Sigmoid colon (tissue), 7 donors: ENCODE data around the gene QRFP. TPM values are rescaled to one million over a fixed set of nuclear protein-coding genes. Genes with fewer than 3 reads are reported as not detected.

Source experiments
- DNase-seq: peaks from one replicate; pipeline ENCODE4 v3.0.0-alpha.2; 2019
- H3K27ac ChIP-seq, 4 donors: fragments of 200-600 bp; sonication (generic); one replicate each; pipeline ENCODE4 v1.5.1; 2016 to 2019; ENCODE audit warnings: mild to moderate bottlenecking in 1 of 4
- H3K27me3 ChIP-seq, 3 donors: fragments of 200-600 bp; sonication (generic); one replicate each; pipeline ENCODE4 v1.5.1; 2019; ENCODE audit warnings: mild to moderate bottlenecking in 1 of 3
- H3K36me3 ChIP-seq, 4 donors: fragments of 200-600 bp; sonication (generic); one replicate each; pipeline ENCODE4 v1.5.1; 2016 to 2019
- H3K4me1 ChIP-seq, 4 donors: fragments of 200-600 bp; sonication (generic); one replicate each; pipeline ENCODE4 v1.5.1; 2017 to 2019
- H3K4me3 ChIP-seq, 4 donors: fragments of 200-600 bp; sonication (generic); one replicate each; pipeline ENCODE4 v1.5.1; 2017 to 2019; ENCODE audit warnings: mild to moderate bottlenecking in 2 of 4, moderate library complexity in 1 of 4
- H3K9me3 ChIP-seq, 4 donors: fragments of 200-600 bp in 3 of 4; sonication (generic) in 3 of 4; one replicate each; pipeline versions ENCODE4 v1.5.1 to v1.6.1; 2013 to 2019
- CTCF ChIP-seq, 4 experiments: fragments of 450-650 bp in 3 of 4; fragments of 200-600 bp in 1 of 4; IDR thresholded peaks; one replicate each; pipeline ENCODE4 v1.5.1; 2016 to 2019; ENCODE audit warnings: antibody characterized with exemption in 4 of 4, mild to moderate bottlenecking in 3 of 4, moderate library complexity in 2 of 4
- EP300 ChIP-seq, 4 donors: sonication (generic); formaldehyde crosslinking; IDR thresholded peaks; one replicate each; pipeline ENCODE4 v1.6.1; 2017; ENCODE audit warnings: antibody characterized with exemption in 4 of 4
- POLR2A ChIP-seq, 2 donors: fragments of 450-650 bp; IDR thresholded peaks; one replicate each; pipeline ENCODE4 v1.6.1; 2016; ENCODE audit warnings: antibody characterized with exemption in 2 of 2, mild to moderate bottlenecking in 2 of 2, moderate library complexity in 2 of 2
- POLR2AphosphoS5 ChIP-seq, 4 donors: sonication (generic); formaldehyde crosslinking; IDR thresholded peaks; one replicate each; pipeline ENCODE4 v1.6.1; 2017; ENCODE audit warnings: antibody characterized with exemption in 4 of 4
- WGBS, 2 donors: extraction: QIAGEN DNeasy Blood & Tissue Kit; methylation state at CpG; one replicate each; pipeline ENCODE4 v1.1.7; 2013; 5-methylcytosine and 5-hydroxymethylcytosine counted together
- intact Hi-C: fragments of 100-400 bp; cut with DNase I; formaldehyde crosslinking; loops from one replicate; pipeline ENCODE4 v1.15.1; 2023
- polyA plus RNA-seq, 3 donors: library from polyadenylated mRNA; stranded (reverse); fragments of 200-250 nt; gene quantifications; one replicate each; pipeline ENCODE4 v1.2.3, GENCODE V29; 2013
- total RNA-seq, 4 donors: library from RNA; depleted of rRNA; stranded (reverse); fragments of >200 nt; gene quantifications; one replicate each; pipeline ENCODE4 v1.1.0, GENCODE V29; 2016
- donor health status: healthy with polysubstance abuse.
- donor health status: Bipolar disorder and iron deficiency.
- donor health status: healthy.

Gene QRFP
- total and polyA plus RNA-seq, 7 donors: 0.20 TPM; not detected in 6

GRCh38 chr9:130882696-130883225 lies 13.9 kb downstream of the QRFP start:
- TF ChIP-seq POLR2A (IDR thresholded peaks at IDR 0.05) (no peak), EP300 (IDR thresholded peaks at IDR 0.05) (no peak), POLR2AphosphoS5 (IDR thresholded peaks at IDR 0.05) (peak in 1 of 4 donors; percentile 20)
- WGBS, 2 donors: 64 to 87% methylated on average over 15 of the region's 15 CpGs
- peaks cover 71 to 100% (median 91%) of the 10 kb centered on the region in 4 donors for H3K36me3 ChIP-seq
- intact Hi-C loops: loop anchor here (10.0 kb wide), 1 partner anchor 162 kb away; no protein-coding TSS in a partner anchor
- H3K4me1 ChIP-seq: peaks cover 0 to 37% (median 35%) of the 10 kb centered on the region in 4 donors
- H3K27ac ChIP-seq: no peak overlapping the region
- DNase-seq: peak; percentile 58
- H3K27me3 ChIP-seq: no peaks in the 10 kb centered on the region
- H3K4me3 ChIP-seq: no peak overlapping the region
- no peaks in the 10 kb centered on the region for H3K9me3 ChIP-seq

GRCh38 chr9:130881516-130881915 lies 15.1 kb downstream of the QRFP start:
- intact Hi-C loops: loop anchor here (10.0 kb wide), 1 partner anchor 163 kb away; no protein-coding TSS in a partner anchor
- Histone ChIP-seq H3K27me3 (no peaks in the 10 kb centered on the region), H3K27ac (no peak overlapping the region), H3K4me3 (no peak overlapping the region), H3K9me3 (no peaks in the 10 kb centered on the region), H3K36me3 (peaks cover 64 to 100% (median 83%) of the 10 kb centered on the region in 4 donors), H3K4me1 (peaks cover 0 to 25% (median 23%) of the 10 kb centered on the region in 4 donors)
- 83 to 91% methylated on average over 6 of the region's 6 CpGs for WGBS, 2 donors
- DNase-seq: no peak
- no peak for TF ChIP-seq CTCF (IDR thresholded peaks at IDR 0.05)
- TF ChIP-seq POLR2A (IDR thresholded peaks at IDR 0.05): no peak
- TF ChIP-seq POLR2AphosphoS5 (IDR thresholded peaks at IDR 0.05): no peak
- no peak for TF ChIP-seq EP300 (IDR thresholded peaks at IDR 0.05)

GRCh38 chr9:130880599-130881220 lies 15.9 kb downstream of the QRFP start:
- WGBS, 2 donors: 94 to 96% methylated on average over 16 of the region's 16 CpGs
- Histone ChIP-seq H3K27me3 (no peaks in the 10 kb centered on the region), H3K4me1 (peaks cover 0 to 17% (median 15%) of the 10 kb centered on the region in 4 donors), H3K4me3 (no peak overlapping the region), H3K9me3 (no peaks in the 10 kb centered on the region), H3K27ac (no peak overlapping the region), H3K36me3 (peaks cover 64 to 100% (median 76%) of the 10 kb centered on the region in 4 donors)
- intact Hi-C loops: loop anchor here (10.0 kb wide), 1 partner anchor 164 kb away; no protein-coding TSS in a partner anchor
- no peak for DNase-seq
- TF ChIP-seq POLR2AphosphoS5 (IDR thresholded peaks at IDR 0.05): no peak
- TF ChIP-seq POLR2A (IDR thresholded peaks at IDR 0.05): no peak
- no peak for TF ChIP-seq EP300 (IDR thresholded peaks at IDR 0.05)
- no peak for TF ChIP-seq CTCF (IDR thresholded peaks at IDR 0.05)

- Histone ChIP-seq H3K4me1 (peaks cover 0 to 9% (median 7%) of the 10 kb centered on the region in 4 donors), H3K27ac (no peak overlapping the region), H3K36me3 (peaks cover 57 to 100% (median 73%) of the 10 kb centered on the region in 4 donors), H3K9me3 (no peaks in the 10 kb centered on the region), H3K4me3 (no peak overlapping the region), H3K27me3 (no peaks in the 10 kb centered on the region)
- 72 to 91% methylated on average over 9 of the region's 9 CpGs for WGBS, 2 donors
- intact Hi-C loops: loop anchor here (10.0 kb wide), 1 partner anchor 165 kb away; no protein-coding TSS in a partner anchor
- DNase-seq: no peak
- no peak for TF ChIP-seq EP300 (IDR thresholded peaks at IDR 0.05)
Observed at GRCh38 chr9:130879863-130880411, 16.7 kb downstream of the QRFP start.

GRCh38 chr9:130878295-130878694 lies 18.3 kb downstream of the QRFP start:
- H3K27me3 ChIP-seq: no peaks in the 10 kb centered on the region
- DNase-seq: no peak
- H3K4me3 ChIP-seq: no peak overlapping the region
- no peak overlapping the region for H3K27ac ChIP-seq
- peaks cover 0 to 10% (median 6%) of the 10 kb centered on the region in 4 donors for H3K4me1 ChIP-seq
- no peaks in the 10 kb centered on the region for H3K9me3 ChIP-seq
- H3K36me3 ChIP-seq: peaks cover 61 to 100% (median 73%) of the 10 kb centered on the region in 4 donors
- intact Hi-C loops: no loop called here
- TF ChIP-seq POLR2A (IDR thresholded peaks at IDR 0.05): no peak
- no peak for TF ChIP-seq CTCF (IDR thresholded peaks at IDR 0.05)
- no peak for TF ChIP-seq POLR2AphosphoS5 (IDR thresholded peaks at IDR 0.05)
- TF ChIP-seq EP300 (IDR thresholded peaks at IDR 0.05): no peak
- WGBS, 2 donors: 87 to 92% methylated on average over 6 of the region's 6 CpGs
